ENCODE results near the gene CDH16.
"Not testable (repeated sequence)": the region's sequence is repeated elsewhere in the genome, so short reads cannot be mapped to it uniquely, and the experiment has no call there.

Gene CDH16

DNA sequence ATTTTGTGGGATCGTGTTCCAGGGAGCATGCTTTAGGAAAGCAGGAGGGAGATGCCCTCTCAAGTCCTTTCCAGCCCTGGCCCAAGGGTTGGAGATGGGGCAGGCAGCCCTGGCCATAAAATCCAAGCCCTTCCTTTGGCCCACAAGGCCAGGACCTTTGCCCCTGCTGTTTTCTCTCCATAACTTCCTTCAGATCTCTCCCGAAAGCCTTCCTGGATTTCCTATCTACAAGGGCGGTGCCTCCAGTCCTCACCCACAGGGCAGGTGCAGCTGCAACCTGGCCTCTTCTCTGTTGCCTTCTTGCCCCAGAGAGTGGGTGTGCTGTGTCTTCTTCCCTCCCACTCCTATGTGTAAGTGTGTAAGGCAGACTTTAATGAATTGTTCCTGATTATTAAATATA is 46.8 kb downstream of the CDH16 start:
- no peak for DNase-seq (ENCODE audit: low spot score)

DNA sequence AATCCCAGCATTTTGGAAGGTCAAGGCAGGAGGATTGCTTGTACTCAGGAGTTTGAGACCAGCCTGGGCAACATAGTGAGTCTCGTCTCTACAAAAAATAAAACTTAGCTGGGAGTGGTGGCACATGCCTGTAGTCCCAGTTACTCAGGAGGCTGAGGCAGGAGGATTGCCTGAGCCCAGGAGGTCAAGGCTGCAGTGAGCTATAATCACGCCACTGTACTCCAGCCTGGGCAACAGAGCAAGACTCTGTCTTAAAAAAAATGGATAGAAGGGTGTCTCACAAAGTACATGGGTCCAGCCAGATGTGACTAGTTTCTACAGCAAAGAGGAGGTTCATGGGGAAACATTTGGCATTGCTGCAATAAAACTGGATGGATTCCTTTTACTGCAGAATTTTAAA is 47.3 kb downstream of the CDH16 start:
- not testable (repeated sequence) for DNase-seq (ENCODE audit: low spot score)

DNA sequence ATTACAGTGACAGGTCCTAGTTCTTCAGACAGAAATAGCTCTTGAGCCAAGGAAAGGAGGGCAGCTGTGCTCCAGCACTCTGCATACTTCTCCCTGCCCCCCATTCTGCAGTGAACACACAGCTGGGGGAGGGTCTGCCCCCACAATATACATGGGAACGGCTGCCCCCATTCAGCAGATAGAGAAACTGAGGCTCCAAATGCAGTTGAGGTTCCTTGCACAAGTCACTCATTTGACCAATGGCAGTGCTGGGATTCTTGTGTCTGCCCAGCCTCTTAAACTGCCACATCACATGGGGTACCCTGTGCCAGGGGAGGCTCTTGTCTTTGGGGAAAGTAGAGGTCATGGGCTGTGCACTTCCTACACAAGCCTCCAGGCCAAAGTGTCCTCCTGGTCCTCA is 49.3 kb downstream of the CDH16 start:
- no peak for DNase-seq (ENCODE audit: low spot score)

DNA sequence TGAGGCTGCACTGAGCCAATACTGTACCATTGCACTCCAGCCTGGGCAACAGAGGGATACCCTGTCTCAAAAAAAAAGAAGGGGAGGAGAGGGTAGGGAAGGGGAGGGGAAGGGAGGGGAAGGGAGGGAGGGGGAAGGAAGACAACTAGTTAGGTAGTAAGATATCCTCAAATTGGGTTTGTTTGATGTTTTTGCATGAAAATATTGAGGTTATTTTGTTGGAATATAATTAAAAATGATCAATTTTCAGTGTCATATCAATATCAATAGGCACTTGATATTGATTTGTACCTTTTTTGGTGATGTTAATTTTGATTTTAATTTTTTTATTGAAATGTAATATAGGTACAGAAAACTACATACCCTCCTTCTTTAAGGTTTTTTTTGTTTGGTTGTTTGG is 55.0 kb downstream of the CDH16 start:
- no peak for DNase-seq (ENCODE audit: low spot score)

DNA sequence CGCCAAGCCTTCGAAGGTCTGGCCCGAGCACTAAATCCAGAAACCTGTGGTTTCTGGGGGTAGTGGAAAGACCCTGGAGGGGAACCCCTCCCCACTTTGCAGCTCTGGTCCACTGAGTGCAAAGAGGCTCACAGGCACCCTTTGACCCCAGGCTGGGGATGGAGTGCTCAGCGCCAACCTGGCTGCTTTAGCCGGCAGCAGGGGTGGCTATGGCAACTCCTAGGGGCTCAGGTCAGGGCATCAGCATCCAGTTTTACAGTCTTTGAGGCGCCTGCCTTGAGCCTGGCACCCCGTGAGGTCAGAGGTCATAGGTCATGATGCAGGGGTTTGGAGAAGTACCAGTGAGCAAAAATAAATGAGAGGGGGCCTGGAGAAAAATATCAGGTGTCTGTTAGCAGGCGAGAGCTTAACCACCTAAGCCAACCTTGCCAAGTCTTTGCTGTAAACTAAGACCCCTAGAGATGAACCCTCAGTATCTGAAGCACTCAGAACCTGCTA is 56.6 kb downstream of the CDH16 start:
- no peak for DNase-seq (ENCODE audit: low spot score)

DNA sequence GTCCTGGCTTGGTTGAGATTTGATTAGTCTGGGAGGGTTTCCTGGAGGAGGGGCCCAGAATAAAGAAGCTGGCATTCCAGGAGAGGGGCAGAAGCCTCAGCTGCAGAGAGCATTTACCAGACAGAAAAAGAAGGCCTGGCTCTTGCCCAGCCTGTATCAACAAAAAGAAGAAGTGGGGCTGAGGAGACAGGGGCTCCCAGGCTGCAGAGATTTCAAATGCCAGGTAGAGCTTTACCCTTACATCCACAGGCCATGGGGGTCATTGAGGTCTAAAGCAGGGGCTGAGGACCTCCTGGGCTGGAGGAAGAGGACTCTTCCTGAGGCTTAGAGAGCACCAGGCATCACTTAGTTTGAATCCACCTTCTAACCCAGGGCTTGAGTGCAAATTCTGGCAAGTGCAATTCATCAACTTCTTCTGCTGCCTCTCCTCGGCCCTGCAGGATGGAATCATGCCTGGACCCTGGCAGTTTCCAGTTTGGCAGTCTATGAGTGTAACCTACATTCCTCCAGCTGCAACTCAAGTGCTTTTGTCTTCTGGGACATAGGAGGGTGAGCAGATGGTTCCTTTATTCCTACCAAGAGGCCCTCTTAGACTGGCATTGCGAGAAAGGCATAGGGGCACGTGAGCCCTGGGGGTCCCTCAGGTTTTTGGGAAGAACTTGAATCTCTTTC is 59.2 kb downstream of the CDH16 start:
- no peak for DNase-seq (ENCODE audit: low spot score)

DNA sequence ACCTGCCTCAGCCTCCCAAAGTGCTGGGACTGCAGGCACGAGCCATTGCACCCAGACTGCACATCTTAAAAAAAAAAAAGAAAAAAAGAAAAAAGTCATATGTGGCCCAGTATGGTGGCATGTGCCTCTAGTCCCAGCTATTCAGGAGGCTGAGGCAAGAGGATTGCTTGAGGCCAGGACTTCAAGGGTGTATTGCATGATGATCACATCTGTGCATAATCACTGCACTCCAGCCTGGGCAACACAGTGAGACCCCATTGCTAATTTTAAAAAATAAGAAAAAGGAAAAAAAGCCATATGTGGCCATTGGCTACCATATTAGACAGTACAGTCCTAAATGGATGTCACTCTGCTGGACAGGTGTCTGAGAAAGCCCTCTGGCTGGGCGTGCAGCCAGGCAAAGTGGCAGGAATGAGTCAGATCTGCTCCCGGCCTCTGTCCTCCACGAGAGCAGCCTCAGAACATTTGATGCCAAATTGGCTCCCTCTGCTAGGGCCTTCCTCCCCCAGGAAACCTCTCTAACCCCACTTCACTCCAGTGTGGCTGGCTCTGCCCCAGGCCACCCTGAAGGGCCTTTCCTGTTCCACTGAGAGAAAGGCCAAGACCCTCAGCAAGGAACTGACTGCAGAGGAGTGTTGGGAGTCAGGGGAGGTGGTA is 59.8 kb downstream of the CDH16 start:
- DNase-seq (ENCODE audit: low spot score): no peak

All from putamen (tissue), 1 donor.